ENCODE measurements around the gene CLDN20. TPM values are rescaled to one million over a fixed set of nuclear protein-coding genes. Genes with fewer than 3 reads are reported as not detected.
"Not testable (repeated sequence)": the region's sequence is repeated elsewhere in the genome, so short reads cannot be mapped to it uniquely, and the experiment has no call there.

Gene CLDN20
- total RNA-seq, 1 donor from 2014 or later: not detected

DNA sequence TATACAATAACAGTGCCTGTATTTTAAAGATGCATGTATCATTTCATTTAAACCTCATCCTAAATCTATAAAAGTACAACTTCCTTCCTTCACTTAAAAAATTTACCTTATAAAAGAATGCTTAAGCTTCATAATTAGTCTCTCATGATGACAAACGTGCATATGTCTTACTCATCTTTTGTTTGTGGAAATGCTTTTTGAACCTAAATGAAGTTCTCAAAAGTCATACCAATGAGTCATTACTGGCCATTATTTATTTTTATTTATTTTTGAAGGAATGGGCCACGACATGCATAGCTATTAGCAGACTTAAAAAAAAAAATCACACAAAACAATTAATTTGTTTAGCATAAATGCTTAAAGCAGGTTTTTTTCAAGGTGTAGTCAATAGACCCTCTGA lies 46.8 kb downstream of the CLDN20 start:
- no peak overlapping the region for H3K4me3 Mint-ChIP-seq (ENCODE audit: low read depth)
- H3K4me1 Mint-ChIP-seq (ENCODE audit: low read depth): peaks cover 13% of the 10 kb centered on the region
- H3K36me3 Mint-ChIP-seq (ENCODE audit: insufficient read depth): peaks cover 16% of the 10 kb centered on the region
- TF ChIP-seq, protein P1, sequence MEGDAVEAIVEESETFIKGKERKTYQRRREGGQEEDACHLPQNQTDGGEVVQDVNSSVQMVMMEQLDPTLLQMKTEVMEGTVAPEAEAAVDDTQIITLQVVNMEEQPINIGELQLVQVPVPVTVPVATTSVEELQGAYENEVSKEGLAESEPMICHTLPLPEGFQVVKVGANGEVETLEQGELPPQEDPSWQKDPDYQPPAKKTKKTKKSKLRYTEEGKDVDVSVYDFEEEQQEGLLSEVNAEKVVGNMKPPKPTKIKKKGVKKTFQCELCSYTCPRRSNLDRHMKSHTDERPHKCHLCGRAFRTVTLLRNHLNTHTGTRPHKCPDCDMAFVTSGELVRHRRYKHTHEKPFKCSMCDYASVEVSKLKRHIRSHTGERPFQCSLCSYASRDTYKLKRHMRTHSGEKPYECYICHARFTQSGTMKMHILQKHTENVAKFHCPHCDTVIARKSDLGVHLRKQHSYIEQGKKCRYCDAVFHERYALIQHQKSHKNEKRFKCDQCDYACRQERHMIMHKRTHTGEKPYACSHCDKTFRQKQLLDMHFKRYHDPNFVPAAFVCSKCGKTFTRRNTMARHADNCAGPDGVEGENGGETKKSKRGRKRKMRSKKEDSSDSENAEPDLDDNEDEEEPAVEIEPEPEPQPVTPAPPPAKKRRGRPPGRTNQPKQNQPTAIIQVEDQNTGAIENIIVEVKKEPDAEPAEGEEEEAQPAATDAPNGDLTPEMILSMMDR (IDR thresholded peaks at IDR 0.05; ENCODE audit: unreplicated experiment): no peak
- H3K27me3 Mint-ChIP-seq: no peaks in the 10 kb centered on the region
- DNase-seq (ENCODE audit: low spot score, unreplicated experiment): no peak
- no peak overlapping the region for H3K27ac Mint-ChIP-seq
- no peaks in the 10 kb centered on the region for H3K9me3 Mint-ChIP-seq (ENCODE audit: low read depth)

DNA sequence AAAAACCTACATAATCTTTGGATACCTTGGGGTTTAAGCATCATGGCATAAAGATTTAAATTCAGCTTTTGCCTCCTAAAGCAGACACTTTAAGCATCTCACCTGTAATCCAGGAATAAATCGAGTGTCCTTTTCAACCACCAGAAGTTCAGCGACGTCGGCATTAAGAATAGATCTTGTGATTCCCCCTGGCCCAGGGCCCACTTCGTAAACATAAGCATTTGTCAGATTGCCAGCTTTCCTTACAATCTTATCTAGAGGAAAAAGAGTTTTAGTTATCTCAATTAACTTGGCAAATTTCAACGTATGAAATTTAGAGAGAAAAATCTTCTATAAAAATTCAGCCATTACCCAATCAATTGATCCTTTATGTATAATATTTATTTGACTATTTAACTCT lies 47.3 kb downstream of the CLDN20 start:
- no peak overlapping the region for H3K4me3 Mint-ChIP-seq (ENCODE audit: low read depth)
- peaks cover 16% of the 10 kb centered on the region for H3K36me3 Mint-ChIP-seq (ENCODE audit: insufficient read depth)
- H3K27me3 Mint-ChIP-seq: no peaks in the 10 kb centered on the region
- no peaks in the 10 kb centered on the region for H3K9me3 Mint-ChIP-seq (ENCODE audit: low read depth)
- TF ChIP-seq, protein P1 (IDR thresholded peaks at IDR 0.05; ENCODE audit: unreplicated experiment): no peak
- H3K4me1 Mint-ChIP-seq (ENCODE audit: low read depth): peaks cover 13% of the 10 kb centered on the region
- DNase-seq (ENCODE audit: low spot score, unreplicated experiment): no peak
- no peak overlapping the region for H3K27ac Mint-ChIP-seq

DNA sequence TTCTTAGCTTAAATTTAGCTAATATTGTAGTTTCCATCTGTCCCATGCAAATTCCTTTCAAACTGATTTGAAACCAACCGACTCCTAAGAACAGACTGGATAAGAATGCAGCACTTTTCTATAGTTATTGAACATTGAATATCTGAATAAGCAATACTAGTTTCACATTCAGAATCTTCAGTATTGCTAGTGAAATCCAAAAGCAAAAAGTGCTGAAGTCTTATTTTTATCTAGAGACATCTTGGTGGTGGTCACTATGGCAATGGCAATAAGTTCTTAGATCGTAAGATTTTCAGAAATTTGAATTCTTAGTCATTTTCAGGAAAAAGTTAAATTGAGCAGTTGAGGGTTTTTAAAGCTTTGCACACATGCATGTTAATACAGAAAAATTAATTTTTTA lies 47.8 kb downstream of the CLDN20 start:
- Mint-ChIP-seq H3K27ac (no peak overlapping the region), H3K36me3 (ENCODE audit: insufficient read depth) (peaks cover 15% of the 10 kb centered on the region), H3K9me3 (ENCODE audit: low read depth) (no peaks in the 10 kb centered on the region), H3K4me3 (ENCODE audit: low read depth) (no peak overlapping the region), H3K27me3 (no peaks in the 10 kb centered on the region), H3K4me1 (ENCODE audit: low read depth) (peaks cover 13% of the 10 kb centered on the region)
- TF ChIP-seq, protein P1 (IDR thresholded peaks at IDR 0.05; ENCODE audit: unreplicated experiment): no peak
- no peak for DNase-seq (ENCODE audit: low spot score, unreplicated experiment)

DNA sequence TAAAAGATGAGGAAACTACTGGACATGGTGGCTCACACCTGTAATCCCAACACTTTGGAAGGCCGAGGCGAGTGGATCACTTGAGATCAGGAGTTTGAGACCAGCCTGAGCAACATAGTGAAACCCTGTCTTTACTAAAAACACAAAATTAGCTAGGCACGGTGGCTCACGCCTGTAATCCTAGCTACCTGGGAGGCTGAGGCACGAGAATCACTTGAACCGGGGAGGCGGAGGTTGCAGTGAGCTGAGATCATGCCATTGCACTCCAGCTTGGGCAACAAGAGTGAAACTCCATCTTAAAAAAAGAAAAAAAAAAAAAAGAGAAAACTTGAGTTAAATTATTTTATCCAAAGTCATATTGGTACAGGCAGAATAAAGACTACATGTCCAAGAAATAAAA lies 49.1 kb downstream of the CLDN20 start:
- not testable (repeated sequence) for DNase-seq (ENCODE audit: low spot score, unreplicated experiment); H3K27me3 Mint-ChIP-seq; H3K27ac Mint-ChIP-seq; H3K9me3 Mint-ChIP-seq (ENCODE audit: low read depth)
- peak overlapping the region; percentile 96 for H3K4me3 Mint-ChIP-seq (ENCODE audit: low read depth)
- H3K36me3 Mint-ChIP-seq (ENCODE audit: insufficient read depth): peaks cover 15% of the 10 kb centered on the region
- H3K4me1 Mint-ChIP-seq (ENCODE audit: low read depth): peaks cover 13% of the 10 kb centered on the region

DNA sequence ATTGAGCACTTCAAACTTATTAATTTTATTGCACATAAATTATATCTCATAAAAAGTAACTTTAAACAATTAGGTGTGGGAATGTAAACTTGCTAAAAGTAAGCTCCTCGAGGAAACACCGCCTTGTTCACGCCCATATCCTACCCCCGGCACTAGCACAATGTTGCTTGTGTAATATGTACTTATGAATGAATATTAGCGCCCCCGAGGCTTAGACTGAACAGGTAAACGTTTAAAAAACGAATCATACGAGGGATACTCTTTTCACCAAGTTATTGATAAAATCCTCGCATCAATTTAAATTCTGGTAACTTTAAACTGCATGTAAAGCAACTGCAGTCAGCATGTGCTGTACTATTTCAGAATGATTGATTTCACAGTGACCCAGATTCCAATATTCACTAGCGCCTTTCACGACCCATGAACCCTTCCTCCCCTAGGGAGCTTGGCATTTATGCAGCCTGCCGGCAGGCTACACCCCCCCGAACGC lies 49.8 kb downstream of the CLDN20 start:
- Mint-ChIP-seq H3K27me3 (no peaks in the 10 kb centered on the region), H3K4me1 (ENCODE audit: low read depth) (peaks cover 13% of the 10 kb centered on the region), H3K27ac (peak overlapping the region; percentile 99), H3K36me3 (ENCODE audit: insufficient read depth) (peaks cover 13% of the 10 kb centered on the region), H3K4me3 (ENCODE audit: low read depth) (peak overlapping the region; percentile 96), H3K9me3 (ENCODE audit: low read depth) (no peaks in the 10 kb centered on the region)
- TF ChIP-seq, protein P1 (IDR thresholded peaks at IDR 0.05; ENCODE audit: unreplicated experiment): no peak
- DNase-seq (ENCODE audit: low spot score, unreplicated experiment): no peak

DNA sequence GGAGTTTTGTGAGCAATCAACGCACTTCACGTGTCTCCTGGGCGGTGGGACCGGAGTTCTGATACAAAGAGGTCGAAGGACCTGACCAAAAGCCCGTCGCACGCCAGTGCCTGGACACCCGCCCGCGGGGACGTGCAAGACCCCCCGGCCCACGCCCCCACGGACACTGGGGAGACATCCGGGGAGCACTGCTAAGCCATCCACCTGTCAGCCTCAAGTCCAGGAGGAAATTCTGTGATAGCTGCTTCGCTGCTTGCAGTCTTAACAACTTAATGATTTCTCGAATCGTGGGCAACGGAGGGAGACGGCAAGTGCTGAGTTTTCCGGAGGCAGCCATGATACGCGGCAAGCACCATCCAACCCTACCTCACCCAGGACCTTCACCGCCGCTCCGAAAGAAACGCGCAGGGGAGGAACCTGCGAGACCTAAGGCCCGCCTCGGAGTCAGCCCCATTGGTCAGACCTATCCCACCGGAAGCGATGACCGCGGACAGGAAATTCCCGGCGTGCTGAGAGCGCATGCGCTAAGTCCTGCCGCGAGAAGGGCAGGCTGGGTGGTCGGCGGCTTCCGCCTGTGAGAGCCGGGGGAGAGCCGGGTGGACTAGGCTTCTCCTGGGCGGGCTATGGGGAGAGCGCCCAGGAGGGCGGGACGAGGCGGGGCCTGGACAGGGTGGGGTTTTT lies 50.4 kb downstream of the CLDN20 start, which contains the start of gene TFB1M:
TSS of gene TFB1M (minus strand) at position 393 of the 681 bp plus-strand sequence. CDS start at position 337, 56 bp downstream.
- DNase-seq (ENCODE audit: low spot score, unreplicated experiment): peak; percentile 96
- Mint-ChIP-seq H3K27me3 (no peaks in the 10 kb centered on the region), H3K9me3 (ENCODE audit: low read depth) (no peaks in the 10 kb centered on the region), H3K4me3 (ENCODE audit: low read depth) (peak within 1 kb of the TSS; percentile 96), H3K36me3 (ENCODE audit: insufficient read depth) (peaks cover 11% of the 10 kb centered on the region), H3K27ac (peak within 1 kb of the TSS; percentile 99), H3K4me1 (ENCODE audit: low read depth) (peaks cover 13% of the 10 kb centered on the region)
- TF ChIP-seq, protein P1 (IDR thresholded peaks at IDR 0.05; ENCODE audit: unreplicated experiment): no peak
